ENCODE results near the gene LYPD6. TPM values are rescaled to one million over a fixed set of nuclear protein-coding genes. Genes with fewer than 3 reads are reported as not detected.

The LYPD6 gene
- total RNA-seq: 0.47 TPM
- long read RNA-seq, full-length matches to known transcripts: 1 of 1 reads
- long read RNA-seq, partial matches to known transcripts: 0 of 1 reads
- long read RNA-seq, other reads (novel, unspliced or antisense): 0 of 1 reads

- Histone ChIP-seq H3K4me3 (peak within 1 kb of the TSS; percentile 60), H3K27ac (no peak within 1 kb of the TSS), H3K36me3 (no peaks in the 10 kb centered on the region), H3K9me3 (no peaks in the 10 kb centered on the region), H3K27me3 (ENCODE audit: low read depth) (peaks cover 41% of the 10 kb centered on the region), H3K4me1 (peaks cover 15% of the 10 kb centered on the region)
- intact Hi-C loops (cut with DNase I): no loop called here
- DNase-seq (peak; percentile 74), ATAC-seq (peak; percentile 97 to 98)
- TF ChIP-seq CTCF (IDR thresholded peaks at IDR 0.05): no peak
These were observed at the start of gene LYPD6 for GRCh38 chr2:149330127-149331022. Gene LYPD6 (plus strand): TSS chr2:149330587. CDS start chr2:149437709, 107,122 bp downstream.

GRCh38 chr2:149281441-149281840, 48.9 kb upstream of the LYPD6 start:
- Histone ChIP-seq H3K4me3 (no peak overlapping the region), H3K27ac (no peak overlapping the region), H3K4me1 (no peaks in the 10 kb centered on the region), H3K36me3 (no peaks in the 10 kb centered on the region), H3K9me3 (no peaks in the 10 kb centered on the region), H3K27me3 (ENCODE audit: low read depth) (no peaks in the 10 kb centered on the region)
- intact Hi-C loops (cut with DNase I): no loop called here
- ATAC-seq (no peak), DNase-seq (no peak)
- TF ChIP-seq CTCF (IDR thresholded peaks at IDR 0.05): no peak

- no peak for DNase-seq
- no peaks in the 10 kb centered on the region for H3K4me1 ChIP-seq
- no peaks in the 10 kb centered on the region for H3K36me3 ChIP-seq
- no peak for TF ChIP-seq CTCF (IDR thresholded peaks at IDR 0.05)
- H3K27ac ChIP-seq: no peak overlapping the region
- intact Hi-C loops (cut with DNase I): no loop called here
- no peaks in the 10 kb centered on the region for H3K27me3 ChIP-seq (ENCODE audit: low read depth)
- no peaks in the 10 kb centered on the region for H3K9me3 ChIP-seq
- H3K4me3 ChIP-seq: no peak overlapping the region
- no peak for ATAC-seq
These were observed 39.7 kb upstream of the LYPD6 start for GRCh38 chr2:149290662-149291061.

- intact Hi-C loops (cut with DNase I): no loop called here
- H3K4me1 ChIP-seq: no peaks in the 10 kb centered on the region
- DNase-seq: no peak
- H3K9me3 ChIP-seq: no peaks in the 10 kb centered on the region
- H3K27me3 ChIP-seq (ENCODE audit: low read depth): no peaks in the 10 kb centered on the region
- no peak overlapping the region for H3K4me3 ChIP-seq
- TF ChIP-seq CTCF (IDR thresholded peaks at IDR 0.05): no peak
- no peaks in the 10 kb centered on the region for H3K36me3 ChIP-seq
- no peak for ATAC-seq
- no peak overlapping the region for H3K27ac ChIP-seq
These were observed 38.5 kb upstream of the LYPD6 start for GRCh38 chr2:149291881-149292280.

GRCh38 chr2:149296031-149296430, 34.4 kb upstream of the LYPD6 start:
- H3K27ac ChIP-seq: no peak overlapping the region
- ATAC-seq: no peak
- no peaks in the 10 kb centered on the region for H3K9me3 ChIP-seq
- no peak for DNase-seq
- no peak overlapping the region for H3K4me3 ChIP-seq
- intact Hi-C loops (cut with DNase I): no loop called here
- no peak for TF ChIP-seq CTCF (IDR thresholded peaks at IDR 0.05)
- no peaks in the 10 kb centered on the region for H3K36me3 ChIP-seq
- H3K27me3 ChIP-seq (ENCODE audit: low read depth): no peaks in the 10 kb centered on the region
- H3K4me1 ChIP-seq: no peaks in the 10 kb centered on the region
